PC-9 (cell line): ENCODE data around the gene DDAH1.

ENCODE experiments used
- CTCF ChIP-seq: fragments of 200-600 bp; sonication (generic); conservative IDR thresholded peaks from 2 replicates; pipeline ENCODE4 v1.6.1; 2017; ENCODE audit warnings: mixed run types, antibody characterized with exemption, mild to moderate bottlenecking, moderate library complexity
- EZH2 ChIP-seq: fragments of 200-600 bp; sonication (generic); IDR thresholded peaks from 2 replicates; pipeline ENCODE4 v1.8.0; 2017; ENCODE audit warnings: antibody characterized with exemption, low read depth

- no peak for TF ChIP-seq CTCF
- TF ChIP-seq EZH2: no peak
Observed at GRCh38 chr1:85397490-85398032, 67.4 kb downstream of the DDAH1 start.
